GM18507 (cell line): ENCODE results near the gene TBC1D9.

Experiments used
- DNase-seq: peaks from one replicate; pipeline ENCODE4 v3.0.0; 2011; ENCODE audit warnings: low read depth; ENCODE audit not compliant: insufficient read length; ENCODE audit errors: extremely low spot score
- FAIRE-seq: peaks from 2 replicates; lab custom pipeline; 2011; peaks lifted over from hg19 to GRCh38; lab: Jason Lieb, UNC

Gene TBC1D9

GRCh38 chr4:140729344-140730049 is 26.7 kb downstream of the TBC1D9 start:
- FAIRE-seq = no peak
- DNase-seq = no peak

- no peak for FAIRE-seq
- DNase-seq = no peak
Observed at GRCh38 chr4:140726776-140727500, 29.2 kb downstream of the TBC1D9 start.

- FAIRE-seq (no peak), DNase-seq (no peak)
Observed at GRCh38 chr4:140725556-140725955, 30.6 kb downstream of the TBC1D9 start.

- DNase-seq = no peak
- no peak for FAIRE-seq
Observed at GRCh38 chr4:140724760-140725159, 31.4 kb downstream of the TBC1D9 start.

- FAIRE-seq = peak; percentile 74
- no peak for DNase-seq
Observed at GRCh38 chr4:140720387-140721304, 35.5 kb downstream of the TBC1D9 start.

- no peak for DNase-seq
- FAIRE-seq = no peak
Observed at GRCh38 chr4:140719686-140720085, 36.5 kb downstream of the TBC1D9 start.

DNA sequence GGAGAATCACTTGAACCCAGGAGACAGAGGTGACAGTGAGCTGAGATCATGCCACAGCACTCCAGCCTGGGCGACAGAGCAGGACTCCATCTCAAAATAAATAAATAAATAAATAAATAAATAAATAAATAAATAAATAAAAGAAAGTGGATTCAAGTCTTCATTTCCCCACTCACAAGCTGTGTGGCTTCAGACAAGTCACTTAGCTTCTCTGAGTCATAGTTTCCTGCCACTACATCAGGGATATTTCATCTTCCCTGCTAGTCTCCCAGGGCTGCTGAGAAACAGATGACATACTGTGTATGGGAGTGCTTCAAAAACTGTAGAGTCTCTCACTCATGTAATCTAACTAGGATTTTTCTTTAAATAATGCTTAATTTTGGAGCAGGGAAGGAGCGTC is 37.2 kb downstream of the TBC1D9 start:
- no peak for DNase-seq
- no peak for FAIRE-seq

GRCh38 chr4:140718241-140718952 is 37.8 kb downstream of the TBC1D9 start:
- FAIRE-seq (peak; percentile 9), DNase-seq (no peak)

DNA sequence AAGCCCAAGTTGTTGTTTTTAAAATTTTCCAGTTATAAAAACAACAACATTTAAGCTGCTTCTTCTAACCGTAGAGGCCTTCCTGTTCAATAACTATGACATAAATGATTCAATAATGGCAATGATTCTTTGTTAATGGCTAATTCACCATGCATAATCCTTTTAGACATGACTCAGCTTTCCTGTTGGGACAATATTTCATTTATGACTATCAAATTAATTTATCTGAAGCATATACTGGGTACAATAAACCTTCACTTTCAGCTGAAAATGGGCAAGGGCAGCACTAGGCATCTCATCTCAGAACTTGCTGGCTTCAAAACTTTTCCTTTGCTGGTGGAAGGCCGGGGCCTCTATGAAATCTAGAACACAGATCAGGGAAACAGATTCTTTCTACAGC is 38.9 kb downstream of the TBC1D9 start:
- FAIRE-seq (peak; percentile 5), DNase-seq (no peak)

DNA sequence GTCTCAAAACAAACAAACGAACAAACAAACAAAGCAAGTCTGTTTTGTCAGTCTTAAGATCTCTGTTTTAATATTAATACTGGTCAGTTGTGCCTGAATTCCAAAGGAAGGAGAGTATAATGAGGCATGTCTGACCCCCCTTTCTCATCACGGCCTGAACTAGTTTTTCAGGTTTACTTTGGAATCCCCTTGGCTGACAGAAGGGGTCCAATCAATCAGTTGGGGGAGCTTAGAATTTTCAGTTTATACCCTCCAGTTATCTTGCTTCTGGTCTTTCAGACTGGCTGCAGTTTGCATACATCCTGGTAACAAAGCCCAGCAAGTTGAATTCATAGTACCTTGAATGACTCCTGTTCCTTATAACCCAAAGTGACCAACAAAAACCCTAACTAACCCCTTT is 41.1 kb downstream of the TBC1D9 start:
- FAIRE-seq (no peak), DNase-seq (no peak)

DNA sequence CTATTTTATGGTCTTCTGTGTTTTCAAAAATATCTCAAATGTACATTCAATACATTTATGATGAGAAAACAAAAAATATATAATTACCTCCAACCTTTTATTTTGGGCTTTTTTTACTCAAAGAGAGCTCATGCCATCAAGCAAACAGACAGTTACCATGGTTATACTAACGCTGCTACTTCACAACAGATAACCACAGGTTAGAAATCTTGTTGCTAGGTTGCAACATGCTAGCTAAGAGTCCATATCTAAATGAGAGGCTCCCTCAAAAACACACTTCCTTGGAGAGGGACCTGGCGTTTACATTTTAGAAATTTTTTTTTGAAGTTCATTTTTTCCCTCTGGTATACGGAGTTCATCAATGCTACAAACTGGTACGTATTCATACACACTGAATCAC is 44.3 kb downstream of the TBC1D9 start:
- DNase-seq (no peak), FAIRE-seq (no peak)

DNA sequence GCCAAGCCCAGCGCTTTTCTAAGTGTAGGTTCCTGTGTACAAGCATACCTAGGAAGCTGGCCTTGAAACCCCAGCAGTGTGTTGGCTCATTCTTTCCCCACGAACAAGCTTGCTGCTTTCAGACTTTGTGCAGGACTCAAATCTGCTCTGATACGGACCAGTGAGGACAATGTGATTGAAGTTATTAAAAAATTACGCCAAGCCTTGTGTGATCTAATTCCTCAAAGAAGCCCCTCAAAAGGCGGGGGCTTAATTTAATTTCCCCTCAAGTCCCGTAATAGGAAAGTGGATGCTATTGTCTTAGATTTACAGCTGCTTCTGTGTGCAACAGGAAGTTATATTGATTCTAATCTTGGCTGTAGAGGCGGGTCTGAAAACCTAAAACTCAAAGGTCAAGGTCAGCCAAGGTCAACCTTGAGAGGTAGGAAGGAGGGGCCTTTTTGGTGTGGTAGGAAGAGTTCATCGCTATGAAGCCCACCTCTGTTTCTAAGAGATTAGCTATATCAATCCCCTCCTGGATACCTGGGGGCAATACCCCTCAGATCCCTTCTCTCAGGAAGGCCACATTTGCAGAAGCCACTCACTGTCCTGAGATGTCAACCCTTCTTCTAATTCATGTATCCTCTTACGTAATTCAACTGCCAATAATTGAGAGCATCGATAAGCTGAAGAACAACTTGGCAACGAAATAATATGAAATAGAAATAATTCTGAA is 45.1 kb downstream of the TBC1D9 start:
- FAIRE-seq (no peak), DNase-seq (no peak)

GRCh38 chr4:140707325-140707724 is 48.9 kb downstream of the TBC1D9 start:
- DNase-seq (no peak), FAIRE-seq (peak; percentile 9)

DNA sequence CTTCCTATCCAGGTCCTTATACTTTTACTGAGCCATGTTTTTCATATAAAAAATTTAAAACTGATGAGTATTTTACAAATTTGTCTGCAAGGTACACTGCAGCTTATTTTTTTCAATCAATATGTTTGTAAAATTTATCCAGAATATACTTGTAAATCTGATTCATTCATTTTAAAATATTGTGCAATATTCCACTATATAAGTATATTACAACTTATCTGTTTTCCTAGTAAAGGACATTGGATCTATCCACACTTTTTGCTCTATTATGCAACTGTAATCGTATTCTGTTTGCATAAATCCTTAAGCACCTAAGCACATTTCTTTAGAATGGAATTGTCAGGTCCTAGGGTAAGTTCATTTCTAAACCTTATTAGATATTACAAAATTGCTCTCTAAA is 49.5 kb downstream of the TBC1D9 start:
- no peak for DNase-seq
- FAIRE-seq = no peak

GRCh38 chr4:140706276-140706625 is 49.9 kb downstream of the TBC1D9 start:
- FAIRE-seq = no peak
- DNase-seq = no peak

DNA sequence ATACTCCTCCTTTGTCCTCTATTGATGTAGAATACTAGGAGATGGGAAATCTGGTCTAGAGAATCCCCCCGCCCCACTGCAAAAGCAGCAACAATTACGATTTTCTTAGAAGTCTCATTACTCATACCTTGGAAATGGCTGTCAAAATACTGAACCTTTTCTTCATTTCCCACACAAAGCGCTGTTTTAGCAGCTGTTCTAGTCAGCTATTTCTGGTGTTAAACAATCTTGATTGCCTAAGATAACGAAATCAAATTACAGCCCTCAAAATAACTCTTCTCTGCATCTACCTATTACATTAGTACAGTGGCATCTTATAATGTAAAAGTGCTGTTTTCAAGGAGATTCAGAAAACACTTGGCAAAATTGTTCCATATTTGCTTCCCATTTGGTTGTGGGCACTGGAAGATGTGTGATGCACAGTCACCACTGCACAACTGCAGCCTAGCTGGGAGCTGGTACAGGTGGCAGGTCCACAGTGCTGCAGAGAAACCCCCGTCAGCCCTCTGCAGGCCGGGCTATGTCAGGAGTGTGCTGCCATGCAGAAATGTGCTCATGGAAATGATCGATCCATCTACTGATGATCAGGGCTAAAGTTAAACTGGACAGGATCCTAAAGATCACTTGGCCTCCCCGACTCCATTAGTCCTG is 50.4 kb downstream of the TBC1D9 start:
- DNase-seq = no peak
- FAIRE-seq = no peak

DNA sequence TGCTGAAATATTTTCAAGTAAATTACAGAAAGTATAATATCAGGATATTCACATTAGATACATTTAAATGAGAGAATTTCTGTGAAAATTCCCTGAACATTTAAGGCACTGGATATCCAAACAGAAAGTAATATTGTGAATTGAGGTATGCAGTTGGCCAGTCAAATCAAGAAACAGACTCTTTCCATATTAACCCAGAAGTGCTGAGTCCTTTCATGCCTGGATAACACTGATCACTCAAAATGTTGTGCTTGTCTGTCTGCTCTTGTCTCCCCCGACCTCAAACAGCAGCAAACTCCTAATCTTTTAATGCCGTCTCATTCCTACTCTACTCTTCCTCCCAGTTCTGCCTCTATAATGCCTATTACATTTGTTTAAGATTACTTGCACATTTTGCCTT is 51.2 kb downstream of the TBC1D9 start:
- DNase-seq = no peak
- FAIRE-seq = peak; percentile 55

DNA sequence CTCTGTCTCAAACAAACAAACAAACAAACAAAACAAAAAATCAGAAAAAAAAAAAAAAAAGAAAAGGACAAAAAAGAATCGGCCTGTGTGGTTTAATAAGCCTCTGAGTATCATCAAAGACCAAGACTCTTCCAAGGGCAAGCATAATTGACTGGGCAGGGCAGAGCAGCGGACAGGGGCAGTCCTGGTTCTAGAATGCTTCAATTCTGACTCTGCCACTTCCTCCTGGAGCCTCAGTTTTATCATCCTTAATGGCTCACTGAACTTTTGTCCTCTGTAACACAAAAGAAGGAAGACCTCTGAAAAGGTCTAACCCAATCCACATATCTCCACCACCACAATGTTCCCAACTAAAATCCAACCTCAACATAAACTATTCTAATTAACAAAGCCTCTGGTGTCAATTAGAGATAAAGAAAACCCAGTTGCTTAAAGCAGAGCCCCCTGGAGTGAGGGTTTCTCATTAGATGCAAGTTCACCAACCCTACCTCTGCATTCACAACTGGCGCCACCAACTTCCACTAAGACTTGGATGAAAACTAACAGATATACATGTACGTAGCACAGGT is 51.7 kb downstream of the TBC1D9 start:
- DNase-seq (no peak), FAIRE-seq (peak; percentile 15)
